ENCODE measurements around the gene MEGF6. TPM values are rescaled to one million over a fixed set of nuclear protein-coding genes. Genes with fewer than 3 reads are reported as not detected.
A peak's percentile ranks its signal among the peaks of the same experiment; 100 is the strongest.

Gene MEGF6
- total RNA-seq, 1 experiment from 2014 or later, result 21.3 TPM

GRCh38 chr1:3459940-3460671 is 151.2 kb downstream of the MEGF6 start:
- no CpG with 5 or more reads among the region's 23 CpGs for WGBS (ENCODE audit: extremely low coverage, insufficient read length, low lambda C conversion rate)
- Mint-ChIP-seq H3K4me3 (no peak overlapping the region), H3K4me1 (peaks cover 18 to 36% of the 10 kb centered on the region in 2 experiments), H3K27ac (peak overlapping the region; percentile 60 to 79 (median 67); a peak in 6 of 7 replicates), H3K36me3 (ENCODE audit: insufficient read depth in 1 of 3, low read depth in 3 of 3) (peaks cover 0 to 22% (median 20%) of the 10 kb centered on the region in 3 experiments; a peak in 4 of 7 replicates), H3K9me3 (no peaks in the 10 kb centered on the region), H3K27me3 (ENCODE audit: low read depth) (no peaks in the 10 kb centered on the region)
- Histone ChIP-seq H4K20me1 (ENCODE audit: control insufficient read depth, insufficient read depth, insufficient read length) (peaks cover under 1% of the 10 kb centered on the region), H3K56ac (ENCODE audit: insufficient read length, low read depth, low read length) (no peak overlapping the region), H3K79me1 (ENCODE audit: insufficient read depth, low read depth, low read length, poor library complexity, severe bottlenecking) (peaks cover 7% of the 10 kb centered on the region), H2BK12ac (ENCODE audit: insufficient read length, low read depth, low read length) (no peak overlapping the region), H3K18ac (ENCODE audit: insufficient read length, low read depth, low read length) (no peak overlapping the region), H3K9ac (ENCODE audit: extremely low read depth, insufficient read length, low read length) (no peak overlapping the region), H2BK20ac (ENCODE audit: low read depth, low read length, poor library complexity, severe bottlenecking) (no peak overlapping the region), H3K27me3 (ENCODE audit: insufficient read depth, low read length) (no peaks in the 10 kb centered on the region), H2BK120ac (ENCODE audit: low read depth, low read length, poor library complexity, severe bottlenecking) (no peak overlapping the region), H2BK5ac (ENCODE audit: insufficient read length, low read length) (no peak overlapping the region), H3K9me3 (ENCODE audit: control insufficient read depth, low read depth, low read length) (no peaks in the 10 kb centered on the region), H4K8ac (replicated peaks; ENCODE audit: insufficient read length, low read depth, low read length) (no peak overlapping the region), H4K91ac (ENCODE audit: insufficient read length, low read depth, low read length) (no peak overlapping the region), H3K79me2 (ENCODE audit: insufficient read depth, low read length) (no peaks in the 10 kb centered on the region; the same call in 1 of the 2 replicates), H3K4me1 (ENCODE audit: insufficient read depth, low read length) (no peaks in the 10 kb centered on the region), H3T11ph (ENCODE audit: low read length) (no peak overlapping the region), H3K27ac (ENCODE audit: insufficient read length, low read depth, low read length) (no peak overlapping the region), H3K23ac (ENCODE audit: insufficient read length, low read depth, low read length) (no peak overlapping the region), H3K4ac (ENCODE audit: low read depth, low read length) (no peak overlapping the region), H2BK15ac (ENCODE audit: low read depth, low read length) (no peak overlapping the region), H3K14ac (ENCODE audit: insufficient read depth, low read length) (no peak overlapping the region), H2AK5ac (ENCODE audit: insufficient read length, low read length) (no peak overlapping the region), H3K23me2 (ENCODE audit: insufficient read length, low read depth, low read length, poor library complexity, severe bottlenecking) (peaks cover 3% of the 10 kb centered on the region), H4K5ac (ENCODE audit: insufficient read length, low read depth, low read length) (no peak overlapping the region), H3K4me2 (ENCODE audit: insufficient read depth, insufficient read length, low read length) (no peak overlapping the region), H2AFZ (ENCODE audit: low read length) (no peak overlapping the region)
- TF ChIP-seq CTCF (conservative IDR thresholded peaks at IDR 0.05), result no peak
- DNase-seq, result no peak
